Stimulated activated CD4-positive, alpha-beta T cell treated with anti-CD3 and anti-CD28 coated beads, Interleukin-1b, Interleukin-23, amount 100 ng/mL, for 1 hour (primary cell): ENCODE measurements around the gene NLGN1.

Source experiments
- DNase-seq, 2 donors: peaks; one replicate each; pipeline ENCODE4 v3.0.0-alpha.2; 2020; ENCODE audit warnings: low read depth in 2 of 2

NLGN1 gene

DNA sequence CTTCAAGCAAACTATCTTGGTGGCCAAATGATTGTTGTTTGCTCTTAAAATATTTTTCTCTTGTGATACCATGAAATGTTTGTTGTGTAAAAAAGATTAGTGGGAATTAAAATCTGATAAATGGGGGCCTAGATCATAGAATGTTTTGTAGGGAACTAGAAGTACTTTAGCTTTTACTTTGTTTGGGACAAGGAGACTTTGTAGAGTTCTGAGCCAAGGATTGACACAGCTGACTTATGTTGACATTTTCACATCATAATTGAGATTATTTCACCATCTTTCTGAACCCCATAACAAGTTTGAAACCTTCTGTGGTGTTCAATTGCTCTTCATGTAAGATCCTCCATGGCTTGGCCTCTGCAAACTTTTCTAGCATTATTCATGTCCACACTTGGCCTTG is 235.4 kb downstream of the NLGN1 start:
- no peak for DNase-seq

- no peak for DNase-seq
Observed at GRCh38 chr3:173635826-173636225, 238.3 kb downstream of the NLGN1 start.

DNA sequence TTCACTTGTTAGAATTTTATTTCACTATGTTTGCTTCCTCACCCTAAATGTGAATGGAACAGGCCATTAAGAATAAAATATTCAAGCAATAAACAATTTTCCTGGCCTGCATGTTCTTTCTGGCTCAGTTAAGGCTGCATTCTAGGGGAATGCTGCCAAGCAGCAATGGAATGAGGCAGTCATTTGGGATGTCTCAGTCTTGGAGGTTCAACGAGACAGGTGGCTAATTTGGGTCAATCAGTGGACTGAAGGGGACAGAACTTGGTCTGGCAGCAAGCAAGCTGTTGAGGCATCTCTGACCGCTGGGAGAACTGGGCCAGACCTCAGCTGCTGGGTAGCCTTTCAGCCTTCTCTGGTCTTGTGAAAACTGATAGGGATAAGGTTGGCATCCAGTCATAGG is 241.6 kb downstream of the NLGN1 start:
- no peak for DNase-seq

DNA sequence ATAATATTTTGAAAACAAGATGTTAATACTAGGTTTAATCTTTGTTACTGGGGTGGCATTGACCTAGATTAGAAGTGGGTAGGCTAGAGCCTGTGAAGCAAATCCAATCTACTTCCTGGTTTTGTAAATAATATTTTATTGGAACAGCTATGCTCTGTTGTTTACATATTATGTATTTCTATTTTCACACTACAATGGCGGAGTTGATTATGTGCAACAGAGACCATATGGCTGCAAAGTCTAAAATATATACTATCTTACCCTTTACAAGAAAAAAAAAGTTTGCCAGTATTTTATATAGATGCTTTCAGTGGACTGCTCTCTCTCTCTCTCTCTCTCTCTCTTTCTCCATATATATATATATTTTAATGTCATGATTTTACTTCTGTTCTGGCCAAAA is 244.2 kb downstream of the NLGN1 start:
- DNase-seq = no peak

- no peak for DNase-seq
Observed at GRCh38 chr3:173644086-173645082, 246.8 kb downstream of the NLGN1 start.

DNA sequence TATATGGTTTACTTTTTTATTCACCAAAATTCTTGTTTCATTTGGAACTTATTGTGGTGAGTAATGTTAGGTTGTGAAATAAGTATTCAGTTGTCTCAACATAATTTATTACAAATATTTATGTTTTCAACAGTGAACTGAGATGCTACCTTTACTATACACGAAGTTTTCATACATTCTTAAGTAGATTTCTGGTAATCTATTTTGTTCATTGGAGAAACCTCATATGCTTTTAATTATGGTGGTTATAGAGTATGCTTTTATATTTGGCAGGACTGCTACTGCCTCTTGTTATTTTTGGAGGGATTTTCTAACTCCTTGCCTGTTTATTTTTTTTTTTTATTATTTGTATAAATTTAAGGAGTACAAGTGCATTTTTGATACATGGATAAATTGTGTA is 253.1 kb downstream of the NLGN1 start:
- no peak for DNase-seq

DNA sequence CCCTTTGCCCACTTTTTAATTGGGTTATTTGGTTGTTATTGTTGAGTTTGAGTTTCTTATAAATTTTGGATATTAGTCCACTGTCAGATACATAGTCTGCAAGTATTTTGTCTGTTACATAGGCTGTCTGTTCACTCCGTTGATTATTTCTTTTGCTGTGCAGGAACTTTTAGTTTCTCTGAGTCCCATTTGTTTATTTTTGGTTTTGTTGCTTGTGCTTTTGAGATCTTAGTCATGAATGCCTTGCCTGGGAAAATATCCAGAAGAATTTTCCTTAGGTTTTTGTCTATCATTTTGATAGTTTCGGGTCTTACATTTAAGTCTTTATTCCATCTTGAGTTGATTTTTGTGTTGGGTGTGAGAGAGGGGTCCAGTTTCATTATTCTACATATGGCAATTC is 254.5 kb downstream of the NLGN1 start:
- DNase-seq = no peak

DNA sequence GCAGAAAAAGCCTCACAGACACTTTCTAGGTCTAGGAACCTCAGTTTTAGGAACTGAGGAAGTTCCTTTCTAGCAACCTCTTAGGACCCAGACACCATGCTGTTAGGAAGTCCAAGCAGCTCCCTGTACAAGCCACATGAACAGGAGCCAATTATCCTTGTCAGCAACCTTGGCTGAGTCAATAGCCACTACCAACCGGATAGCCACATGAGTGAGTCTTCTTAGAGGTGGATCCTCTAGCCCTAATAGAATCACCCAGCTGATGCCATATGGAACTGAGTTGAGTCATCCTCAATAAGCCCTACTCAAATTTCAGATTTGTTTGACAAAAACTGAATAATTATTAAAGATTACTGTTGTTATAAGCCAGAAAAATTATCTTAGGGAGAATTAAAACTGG is 256.2 kb downstream of the NLGN1 start:
- no peak for DNase-seq

DNA sequence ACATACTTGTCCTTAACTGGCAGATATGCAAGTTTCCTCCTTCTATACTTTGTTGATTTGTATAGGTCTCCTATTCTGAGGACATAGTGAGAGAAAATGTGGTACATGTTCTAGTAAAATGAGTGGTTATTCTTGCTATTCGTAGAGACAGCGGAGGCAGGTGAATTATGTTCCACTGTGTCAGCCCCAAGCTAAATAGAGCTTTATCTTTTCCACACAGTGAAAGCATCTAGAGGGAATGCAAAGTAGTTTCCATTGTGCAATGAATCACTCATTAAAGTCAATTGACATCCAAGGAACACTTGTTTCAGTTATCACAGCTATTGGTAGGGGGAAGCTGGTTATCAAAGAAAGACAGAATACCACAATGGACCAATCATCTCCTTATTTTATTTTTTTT is 262.4 kb downstream of the NLGN1 start:
- DNase-seq = no peak

DNA sequence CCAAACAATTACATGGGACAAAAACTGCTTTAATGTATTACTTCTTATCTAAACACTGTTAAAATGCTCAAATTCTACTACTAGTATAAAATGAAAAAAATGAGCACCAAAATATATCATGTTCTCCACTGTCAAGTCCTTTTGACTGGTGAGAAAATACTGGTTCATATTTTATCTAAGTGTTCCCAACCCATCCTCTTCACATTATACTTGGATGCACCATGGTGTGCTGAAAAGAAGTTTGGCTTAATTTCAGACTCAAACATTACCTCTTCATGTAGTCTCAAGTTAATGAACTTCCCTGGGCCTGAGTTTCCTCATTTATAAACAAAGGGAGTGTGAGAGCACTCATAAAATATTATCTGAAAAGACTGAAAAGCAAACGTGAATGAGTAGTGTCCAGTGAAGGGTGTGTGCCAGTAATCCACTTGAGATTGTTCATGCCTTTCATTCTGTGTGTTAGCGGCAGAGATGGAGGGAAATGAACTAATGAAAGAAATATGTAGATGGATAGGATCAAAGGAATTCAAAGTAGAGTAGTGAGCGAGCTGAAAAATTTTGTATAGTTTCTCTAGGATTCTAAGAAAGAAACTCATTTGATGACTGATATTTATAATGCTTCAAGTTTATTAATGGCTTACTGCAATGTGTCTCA is 263.2 kb downstream of the NLGN1 start:
- no peak for DNase-seq

DNA sequence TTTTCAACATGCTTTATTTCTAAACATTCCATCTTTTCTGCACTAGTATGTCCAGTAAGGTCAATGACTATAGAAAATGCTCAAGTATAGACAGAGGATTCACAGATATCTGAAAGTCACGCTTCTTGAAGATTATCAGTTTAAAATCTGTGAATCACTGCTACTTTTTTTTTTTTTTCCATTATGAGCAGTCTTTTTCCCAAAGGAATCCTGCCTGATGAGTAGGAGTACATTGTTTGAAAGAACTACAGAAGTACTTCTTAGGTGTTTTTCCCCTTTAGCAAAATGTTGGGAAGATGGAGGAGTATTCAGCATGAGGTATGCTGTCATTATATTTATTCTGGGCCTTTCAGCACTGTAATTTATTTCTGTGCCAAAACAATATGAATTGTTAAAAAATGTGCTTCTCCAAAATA is 266.2 kb downstream of the NLGN1 start:
- DNase-seq = no peak

DNA sequence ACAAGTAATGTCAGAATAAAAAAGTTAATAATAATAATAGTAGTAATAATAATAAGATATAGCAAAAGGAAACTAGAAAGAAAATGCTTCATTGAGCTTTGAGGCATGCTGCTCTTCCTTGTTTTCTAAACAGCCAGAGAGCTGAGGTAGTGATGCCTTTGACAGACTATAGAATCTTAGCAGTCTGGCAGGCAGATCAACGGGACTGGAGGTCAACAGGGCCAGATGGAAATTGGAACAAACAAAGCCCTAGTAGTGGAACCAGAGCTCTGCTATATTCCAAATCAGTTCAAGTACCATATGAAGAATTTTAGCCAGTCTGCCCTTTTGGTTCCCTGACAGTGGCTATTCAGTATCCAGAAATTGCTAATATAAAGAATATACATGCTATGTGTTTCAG is 278.6 kb downstream of the NLGN1 start:
- DNase-seq = no peak

- DNase-seq = no peak
Observed at GRCh38 chr3:173681188-173681678, 283.7 kb downstream of the NLGN1 start.

- no peak for DNase-seq
Observed at GRCh38 chr3:173685456-173685855, 287.9 kb downstream of the NLGN1 start.

DNA sequence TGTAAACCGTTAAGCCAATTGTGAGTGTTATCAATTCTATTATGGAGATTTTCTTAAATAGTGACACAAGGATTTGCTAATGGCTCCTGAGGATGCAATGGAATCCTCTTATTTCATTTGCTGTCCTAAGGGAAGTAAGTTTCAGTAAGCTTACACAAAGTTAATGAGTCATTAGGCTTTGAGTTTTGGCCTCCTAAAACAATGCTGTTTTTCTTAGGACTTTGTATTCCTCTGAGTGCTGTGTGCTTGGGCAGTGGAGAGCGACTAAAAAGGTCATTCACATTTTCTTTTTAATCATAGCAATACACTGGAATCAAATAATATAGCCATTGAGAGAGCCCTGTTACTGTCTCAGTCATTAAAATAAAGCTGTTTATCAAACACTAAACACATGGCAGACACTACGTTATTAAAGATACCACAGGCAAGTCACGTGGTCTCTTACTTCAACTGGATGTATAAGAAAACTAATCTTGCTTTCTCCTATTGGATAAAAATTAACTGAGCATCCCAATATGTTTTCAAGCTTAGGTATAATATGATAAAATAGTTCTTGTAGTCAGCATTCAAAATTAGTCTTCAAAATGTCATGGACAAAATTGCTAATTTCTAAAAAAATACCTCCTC is 290.8 kb downstream of the NLGN1 start:
- no peak for DNase-seq

- no peak for DNase-seq
Observed at GRCh38 chr3:173690542-173691180, 293.1 kb downstream of the NLGN1 start.

DNA sequence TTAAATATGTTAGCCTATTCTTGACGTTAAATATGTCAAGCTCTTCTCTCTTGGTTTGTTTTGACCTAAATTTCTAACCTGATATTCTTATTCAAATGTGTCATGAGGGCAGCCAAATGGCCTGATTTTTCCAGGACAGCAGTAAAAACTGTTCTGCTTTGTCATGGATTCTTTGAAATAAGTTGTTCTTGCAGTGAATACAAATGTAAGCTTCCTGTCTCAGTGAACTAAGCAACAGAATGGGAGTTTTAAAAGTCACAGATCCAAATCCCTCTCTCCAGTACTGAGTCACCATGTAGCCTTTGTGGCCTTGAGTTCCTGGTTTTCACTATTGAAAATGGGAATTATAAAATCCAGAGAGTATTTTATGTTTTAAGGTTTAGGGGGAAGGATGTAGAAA is 301.8 kb downstream of the NLGN1 start:
- DNase-seq = no peak

DNA sequence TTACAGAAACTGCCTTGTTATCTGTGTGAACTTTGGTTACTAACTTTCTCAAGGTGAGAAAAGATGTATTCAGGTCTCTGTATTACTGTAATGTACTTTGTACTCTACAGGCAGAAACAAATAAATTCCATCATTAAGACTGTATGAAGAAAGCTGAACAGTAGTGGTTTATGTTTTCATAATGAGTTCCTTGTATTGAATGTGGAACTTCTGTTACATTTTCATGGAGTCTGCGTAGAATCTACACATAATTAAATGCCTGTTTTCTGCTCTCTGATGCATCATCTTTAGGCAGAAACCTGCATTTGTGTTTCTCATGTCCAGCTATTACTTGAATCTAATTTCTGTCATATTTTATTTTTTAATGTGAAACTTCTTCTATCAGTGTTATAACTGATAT is 302.8 kb downstream of the NLGN1 start:
- no peak for DNase-seq

DNA sequence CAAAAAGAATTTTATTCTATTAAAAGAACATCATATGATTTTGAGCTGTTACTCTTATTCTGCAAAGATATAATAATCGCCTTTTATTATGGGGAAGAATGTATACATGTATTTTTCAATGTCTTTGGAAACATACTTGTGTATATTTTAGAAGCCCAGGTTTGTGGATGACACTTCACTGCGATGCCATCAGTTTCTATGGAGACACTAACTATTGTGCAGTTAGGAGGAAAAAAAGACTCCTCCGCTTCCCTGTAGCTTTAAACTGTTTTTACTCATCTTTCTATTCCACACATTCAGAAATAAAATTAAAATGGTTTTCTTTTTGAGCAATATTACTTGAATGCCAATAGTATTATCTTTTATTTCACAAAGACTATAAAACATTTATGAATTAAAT is 305.0 kb downstream of the NLGN1 start:
- no peak for DNase-seq

- DNase-seq = no peak
Observed at GRCh38 chr3:173703771-173704170, 306.2 kb downstream of the NLGN1 start.

GRCh38 chr3:173706630-173707029 is 309.1 kb downstream of the NLGN1 start:
- DNase-seq = no peak

- DNase-seq = no peak
Observed at GRCh38 chr3:173708191-173708590, 310.6 kb downstream of the NLGN1 start.
